Keratinocyte (primary cell): Measurements from ENCODE around the gene CEP57L1.

ENCODE experiments used
- CTCF ChIP-seq, 3 experiments: IDR thresholded peaks in 1 of 3; conservative IDR thresholded peaks in 1 of 3; optimal IDR thresholded peaks in 1 of 3; 2 replicates in 2 of 3; 3 replicates in 1 of 3; pipeline versions ENCODE3 to v1.5.1; 2011; ENCODE audit warnings: low read length in 3 of 3, mild to moderate bottlenecking in 3 of 3, moderate library complexity in 2 of 3, control low read depth in 1 of 3, inconsistent platforms in 1 of 3; ENCODE audit not compliant: insufficient read depth in 2 of 3; ENCODE audit errors: extremely low read depth in 1 of 3
- EZH2 ChIP-seq: IDR thresholded peaks from one replicate; pipeline ENCODE4 v1.6.1; 2012; ENCODE audit warnings: inconsistent platforms, mild to moderate bottlenecking, low read length, moderate library complexity

DNA sequence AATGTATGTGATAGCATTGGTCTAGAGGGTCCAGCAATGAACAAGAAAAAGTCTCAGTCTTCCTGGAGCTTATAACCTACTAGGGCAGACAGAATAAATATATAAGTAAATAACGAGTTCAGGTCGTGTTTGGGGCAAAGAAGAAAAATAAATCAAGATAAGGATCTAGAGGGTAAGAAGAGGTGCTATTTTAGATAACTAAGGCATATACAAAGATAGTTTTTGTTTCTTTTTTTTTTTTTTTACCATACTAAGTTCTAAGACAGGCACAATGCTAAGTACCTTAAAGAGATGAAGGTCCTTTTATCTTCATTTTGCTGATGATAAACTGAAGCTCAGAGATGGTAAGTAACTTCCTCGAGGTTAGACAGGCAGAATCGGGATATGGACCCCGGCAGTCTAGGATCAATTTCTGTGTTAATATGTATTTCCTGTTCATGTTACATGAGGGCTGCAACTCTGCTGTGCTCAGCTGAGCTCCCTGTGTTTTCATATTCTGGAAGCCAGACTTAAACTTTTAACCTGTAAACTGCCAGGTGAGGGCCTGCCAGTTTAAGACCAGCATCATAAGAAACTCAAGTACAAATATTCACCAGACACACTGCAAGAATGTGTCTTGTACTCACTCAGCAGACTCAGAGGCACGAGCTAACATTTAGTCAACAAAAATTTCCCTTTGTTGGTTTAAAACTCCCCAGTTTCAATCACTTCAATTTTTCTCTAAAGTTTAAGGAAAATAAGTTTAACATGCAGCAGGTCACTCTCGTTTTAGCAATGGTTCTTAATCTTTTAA lies 24.0 kb upstream of the CEP57L1 start:
- no peak for TF ChIP-seq CTCF (optimal IDR thresholded peaks at IDR 0.05 in 1 of 3, IDR thresholded peaks at IDR 0.05 in 1 of 3, conservative IDR thresholded peaks at IDR 0.05 in 1 of 3; ENCODE audit: extremely low read depth in 1 of 3, insufficient read depth in 2 of 3, low read length in 3 of 3)
- TF ChIP-seq EZH2 = no peak
